GM21528 (cell line): ENCODE measurements around the gene PPP3CA.
A peak's percentile ranks its signal among the peaks of the same experiment; 100 is the strongest.
"Not testable (repeated sequence)": the region's sequence is repeated elsewhere in the genome, so short reads cannot be mapped to it uniquely, and the experiment has no call there.

Experiments
- ATAC-seq: cut with Tn5 transposase; IDR thresholded peaks from one replicate; pipeline ENCODE4 v1.9.1; 2021; ENCODE audit warnings: mild to moderate bottlenecking, moderate library complexity; ENCODE audit not compliant: unreplicated experiment, low FRiP score

Gene PPP3CA

DNA sequence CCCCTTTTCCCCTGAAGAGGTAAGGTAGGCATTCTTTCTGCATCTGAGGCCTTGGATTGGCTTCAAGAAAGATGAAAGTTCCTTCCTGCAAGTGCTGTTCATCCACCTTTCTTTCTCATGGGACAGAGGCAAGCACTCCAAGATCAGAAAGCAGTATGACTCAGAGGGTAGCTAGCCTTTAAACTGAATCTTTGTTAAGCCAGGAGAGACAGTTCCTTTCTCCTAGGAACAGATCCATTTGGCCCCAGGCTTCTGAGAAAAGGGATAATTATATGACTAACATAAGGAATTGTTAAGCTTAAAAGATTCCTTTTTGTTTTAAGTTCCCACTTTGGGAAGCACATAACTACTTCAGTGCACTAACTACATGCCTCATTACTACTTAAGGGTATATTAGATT is 192.0 kb downstream of the PPP3CA start:
- no peak for ATAC-seq

DNA sequence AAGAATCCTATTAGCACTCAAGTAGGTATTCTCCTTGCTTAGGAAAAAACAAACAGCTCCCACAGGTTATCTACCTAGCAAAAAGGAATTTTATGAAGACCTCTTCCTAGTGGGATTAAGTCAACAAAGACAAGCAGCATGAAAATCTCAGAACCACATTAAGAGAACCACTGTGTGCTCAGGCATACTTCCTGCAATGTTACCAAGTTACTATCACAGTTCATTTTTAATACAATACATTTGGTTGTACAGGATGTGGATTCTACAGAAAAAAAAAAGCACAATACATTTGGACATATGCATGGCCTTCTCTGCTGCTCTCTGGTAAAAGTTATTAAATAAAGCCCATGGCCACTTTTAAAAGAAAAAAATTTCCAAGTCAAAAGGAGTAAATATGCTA is 193.7 kb downstream of the PPP3CA start:
- ATAC-seq = no peak

DNA sequence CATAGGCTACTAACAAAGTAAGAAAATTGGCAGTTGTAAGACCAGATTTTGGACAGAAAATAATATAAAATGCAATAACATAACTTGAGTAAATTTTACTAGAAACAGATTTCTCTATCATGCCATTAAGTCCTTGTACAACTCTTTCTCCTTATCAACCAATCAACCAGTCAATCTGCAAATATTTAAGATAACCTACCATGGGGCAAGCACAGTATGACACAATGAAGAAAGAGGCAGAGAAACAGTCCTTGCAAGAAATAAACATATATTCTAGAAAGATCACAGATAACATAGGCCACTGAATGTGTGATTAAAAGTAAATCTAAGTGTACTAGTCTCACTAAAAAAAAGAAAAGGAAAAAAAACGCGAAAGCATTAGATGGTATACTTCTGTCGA is 194.8 kb downstream of the PPP3CA start:
- ATAC-seq = no peak

DNA sequence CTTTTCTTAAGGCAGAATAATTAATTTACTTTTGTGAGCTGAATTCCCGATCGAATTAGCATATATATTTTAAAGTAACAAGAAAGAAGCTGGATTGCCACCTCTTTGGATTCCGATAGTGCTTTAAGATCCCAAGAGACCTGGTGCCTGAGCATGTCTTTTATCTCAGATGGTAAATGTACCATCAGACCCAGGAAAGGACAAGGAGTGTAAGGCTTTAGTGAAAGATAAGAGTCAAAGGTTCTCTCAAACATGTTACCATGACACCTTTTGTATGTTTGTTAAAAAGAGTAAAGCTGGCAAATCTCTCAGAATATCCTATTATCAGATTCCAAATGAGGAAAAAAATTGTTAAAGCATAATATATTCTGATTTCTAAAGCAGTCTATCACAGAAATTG is 198.8 kb downstream of the PPP3CA start:
- no peak for ATAC-seq

DNA sequence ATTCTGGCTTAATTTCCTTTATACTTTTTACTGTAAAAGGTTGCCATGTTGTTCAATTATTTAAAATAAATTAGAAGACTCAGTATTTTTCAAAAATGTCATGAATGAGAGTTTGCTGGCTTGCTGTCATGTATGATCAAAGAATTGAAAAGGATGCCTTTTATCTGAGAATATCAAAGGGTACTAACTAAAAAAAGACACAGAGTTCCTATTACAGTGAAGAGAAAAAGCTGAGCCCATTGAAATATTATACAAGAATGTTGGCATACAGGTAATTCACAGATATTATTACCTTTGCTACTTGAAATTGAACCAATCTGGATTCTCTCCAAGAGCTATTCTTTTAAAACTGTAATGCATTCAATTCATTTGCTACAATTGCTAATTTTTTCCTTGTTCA is 200.0 kb downstream of the PPP3CA start:
- no peak for ATAC-seq

DNA sequence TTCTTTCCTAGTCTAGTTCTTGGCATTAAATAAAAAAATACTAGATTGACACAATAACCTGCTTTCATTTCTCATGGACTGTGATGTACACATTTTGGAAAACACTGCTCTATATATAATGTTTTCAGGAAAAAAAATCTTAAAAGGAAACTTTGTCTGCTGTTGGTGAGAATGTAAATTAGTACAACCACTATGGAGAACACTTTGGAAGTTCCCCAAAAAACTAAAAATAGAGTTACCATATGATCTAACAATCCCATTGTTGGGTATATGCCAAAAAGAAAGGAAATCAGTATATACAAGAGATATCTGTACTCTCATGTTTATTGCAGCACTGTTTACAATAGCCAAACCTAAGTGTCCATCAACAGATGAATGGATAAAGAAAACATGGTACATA is 202.3 kb downstream of the PPP3CA start:
- no peak for ATAC-seq

DNA sequence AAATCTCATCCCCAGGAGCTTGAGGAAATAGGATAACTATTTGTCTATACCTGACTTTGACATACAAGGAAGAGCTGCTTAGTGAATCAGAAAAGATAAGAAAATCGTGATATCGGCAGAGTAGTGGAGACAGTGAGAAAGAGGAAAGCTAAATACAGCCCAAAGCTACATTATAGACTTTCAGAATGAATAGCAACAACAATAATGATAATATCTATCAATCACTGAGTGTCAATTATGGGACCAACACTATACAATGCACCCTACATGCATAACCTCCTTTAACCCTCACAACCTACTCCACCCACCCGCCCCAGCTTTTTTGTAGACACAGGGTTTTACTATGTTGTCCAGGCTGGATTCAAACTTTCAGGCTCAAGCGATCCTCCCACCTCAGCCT is 205.1 kb downstream of the PPP3CA start:
- no peak for ATAC-seq

DNA sequence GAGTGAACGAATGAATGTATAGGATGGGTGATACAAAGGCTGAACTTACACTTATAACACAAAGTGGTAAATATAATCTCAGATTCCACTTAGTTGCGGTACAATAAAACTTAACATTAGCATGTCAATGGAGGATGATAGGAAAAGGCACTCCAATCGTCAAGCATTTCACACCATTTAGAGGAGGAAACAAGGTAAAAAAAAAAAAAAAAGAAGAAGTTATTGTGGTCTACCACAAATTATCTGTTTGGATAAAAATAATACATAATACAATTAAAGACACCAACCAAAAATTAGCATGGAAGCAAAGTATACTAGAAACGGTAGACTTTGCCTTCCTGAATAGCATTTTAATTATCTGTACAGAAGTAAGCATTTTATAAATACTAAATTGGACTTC is 205.5 kb downstream of the PPP3CA start:
- no peak for ATAC-seq

DNA sequence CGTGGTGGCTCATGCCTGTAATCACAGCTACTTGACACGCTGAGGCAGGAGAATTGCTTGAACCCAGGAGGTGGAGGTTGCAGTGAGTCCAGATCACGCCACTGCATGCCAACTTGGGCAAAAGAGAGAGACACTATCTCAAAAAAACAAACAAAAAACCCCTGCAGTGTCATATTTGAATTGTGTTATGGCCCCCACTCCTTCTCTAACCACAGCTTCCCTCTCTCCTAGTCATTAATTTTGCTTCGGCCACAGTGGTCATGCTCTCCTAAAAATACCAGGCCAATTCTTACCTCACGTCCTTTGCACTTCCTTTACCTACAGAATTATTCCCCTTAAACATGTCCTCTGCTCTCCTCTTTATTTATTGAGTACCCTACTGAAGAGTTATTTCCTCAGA is 206.1 kb downstream of the PPP3CA start:
- ATAC-seq = no peak

DNA sequence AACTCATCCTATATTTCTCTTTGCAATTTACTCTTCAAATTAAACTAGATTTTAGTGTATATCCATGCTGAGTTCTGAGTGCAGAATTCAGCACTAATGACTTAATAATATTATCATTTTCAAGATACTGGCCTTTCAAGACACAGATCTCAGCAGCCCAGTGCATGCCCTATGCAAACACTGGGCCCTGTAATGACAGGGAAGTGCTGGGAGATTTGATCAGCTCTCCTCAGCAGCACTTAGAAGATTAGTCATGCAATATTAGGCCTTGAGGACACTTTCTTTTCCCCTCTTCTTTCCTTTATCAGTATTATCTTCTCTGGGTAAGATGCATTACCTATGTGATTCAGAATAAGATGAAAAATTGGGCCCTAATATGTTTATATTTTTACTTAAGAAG is 207.1 kb downstream of the PPP3CA start:
- no peak for ATAC-seq

DNA sequence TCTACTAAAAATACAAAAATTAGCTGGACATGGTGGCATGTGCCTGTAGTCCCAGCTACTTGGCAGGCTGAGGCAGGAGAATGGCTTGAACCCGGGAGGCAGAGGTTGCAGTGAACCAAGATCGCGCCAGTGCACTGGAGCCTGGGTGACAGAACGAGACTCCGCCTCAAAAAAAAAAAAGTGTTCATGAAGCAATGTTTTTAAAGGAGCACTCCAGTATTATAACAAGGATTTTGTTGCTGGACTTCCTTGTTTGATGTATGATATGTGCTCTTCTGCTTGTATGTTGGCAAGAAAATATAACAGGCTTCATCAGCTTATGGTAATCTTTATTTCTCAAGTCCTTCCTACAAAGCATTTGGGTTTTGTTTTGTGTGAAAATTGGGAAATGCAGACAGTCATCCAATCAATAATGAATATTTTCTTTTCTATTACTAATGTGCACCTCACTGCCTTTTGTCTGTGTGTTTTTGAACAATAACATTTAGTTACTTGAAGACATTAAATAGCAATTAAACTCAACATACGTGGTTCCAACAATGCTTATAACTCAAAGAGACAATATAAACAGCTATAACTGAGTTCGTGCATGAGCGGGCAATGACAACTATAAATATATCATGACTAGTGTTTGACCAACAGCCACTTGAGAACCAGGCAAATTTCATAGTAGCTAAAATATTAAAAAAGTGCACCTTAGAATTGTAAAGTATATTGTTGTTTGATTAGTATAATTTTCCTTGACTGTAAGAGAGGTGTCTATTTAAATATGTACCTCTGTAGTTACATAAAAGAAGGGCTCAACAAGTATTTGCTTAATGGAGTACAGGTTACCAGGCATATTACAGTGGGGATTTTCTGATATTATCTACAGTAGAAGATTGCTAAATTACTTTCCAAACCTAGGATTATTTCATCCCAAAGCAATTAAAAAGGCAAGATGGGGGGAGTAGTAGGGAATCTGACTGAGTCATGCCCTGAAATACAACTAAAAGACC is 210.7 kb downstream of the PPP3CA start:
- ATAC-seq = no peak

DNA sequence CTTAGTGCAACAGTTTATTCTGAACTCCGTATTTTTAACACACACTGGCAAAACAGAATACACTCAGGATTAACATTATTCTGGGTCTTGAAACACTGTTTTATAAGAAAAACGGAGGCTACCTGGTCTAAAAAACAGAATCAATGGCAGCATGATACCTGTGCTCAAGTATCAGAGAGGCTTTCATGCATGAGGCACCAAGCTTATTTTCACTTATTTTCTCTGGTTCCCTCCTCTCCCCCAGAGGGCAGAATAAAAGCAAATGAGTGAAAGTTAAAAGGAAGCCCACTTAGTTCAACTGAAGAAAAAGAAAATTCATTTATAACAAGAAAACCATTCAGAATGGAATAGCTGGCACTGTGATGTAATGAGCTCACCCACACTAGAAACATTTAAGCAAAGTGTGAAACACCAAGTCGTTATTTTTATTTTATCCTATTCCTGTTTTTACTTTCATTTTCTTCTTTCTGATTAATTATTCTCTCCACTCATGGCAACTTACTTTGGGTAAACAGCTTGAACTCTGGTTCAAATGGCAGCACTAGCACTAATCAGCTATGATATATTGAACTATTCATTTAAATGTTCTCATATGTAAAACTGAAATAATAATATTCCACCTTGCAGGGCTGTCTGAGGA is 211.8 kb downstream of the PPP3CA start:
- peak; percentile 60 for ATAC-seq

DNA sequence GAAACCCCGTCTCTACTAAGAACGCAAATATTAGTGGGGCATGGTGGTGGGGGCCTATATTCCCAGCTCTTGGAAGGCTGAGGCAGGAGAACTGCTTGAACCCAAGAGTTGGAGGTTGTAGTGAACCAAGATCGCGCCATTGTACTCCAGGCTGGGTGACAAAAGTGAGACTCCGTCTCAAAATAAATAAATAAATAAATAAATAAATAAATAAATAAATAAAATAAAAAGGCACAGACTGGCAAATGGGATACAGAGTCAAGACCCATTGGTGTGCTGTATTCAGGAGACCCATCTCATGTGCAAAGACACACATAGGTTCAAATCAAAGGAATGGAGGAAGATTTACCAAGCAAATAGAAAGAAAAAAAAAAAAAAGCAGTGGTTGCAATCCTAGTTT is 216.3 kb downstream of the PPP3CA start:
- not testable (repeated sequence) for ATAC-seq

DNA sequence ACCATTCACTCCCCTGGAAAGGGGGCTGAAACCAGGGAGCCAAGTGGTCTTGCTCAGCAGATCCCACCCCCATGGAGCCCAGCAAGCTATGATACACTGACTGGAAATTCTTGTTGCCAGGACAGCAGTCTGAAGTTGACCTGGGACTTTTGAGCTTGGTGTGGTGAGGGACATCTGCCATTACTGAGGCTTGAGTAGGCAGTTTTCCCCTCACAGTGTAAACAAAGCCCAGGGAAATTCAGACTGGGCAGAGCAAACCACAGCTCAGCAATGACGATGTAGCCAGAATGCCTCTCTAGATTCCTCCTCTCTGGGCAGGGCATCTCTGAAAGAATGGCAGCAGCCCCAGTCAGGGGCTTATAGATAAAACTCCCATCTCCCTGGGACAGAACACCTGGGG is 218.4 kb downstream of the PPP3CA start:
- not testable (repeated sequence) for ATAC-seq

DNA sequence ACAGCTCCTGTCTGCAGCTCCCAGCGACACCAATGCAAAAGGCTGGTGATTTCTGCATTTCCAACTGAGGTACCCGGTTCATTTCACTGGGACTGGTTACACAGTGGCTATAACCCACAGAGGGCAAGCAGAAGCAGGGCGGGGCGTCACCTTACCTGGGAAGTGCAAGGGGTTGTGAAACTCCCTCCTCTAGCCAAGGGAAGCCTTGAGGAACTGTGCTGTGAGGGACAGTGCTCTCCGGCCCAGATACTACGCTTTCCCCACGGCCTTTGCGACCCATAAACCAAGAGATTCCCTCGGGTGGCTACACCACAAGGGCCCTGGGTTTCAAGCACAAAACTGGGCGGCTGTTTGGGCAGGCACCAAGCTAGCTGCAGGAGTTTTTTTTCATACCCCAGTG is 218.9 kb downstream of the PPP3CA start:
- ATAC-seq = no peak

DNA sequence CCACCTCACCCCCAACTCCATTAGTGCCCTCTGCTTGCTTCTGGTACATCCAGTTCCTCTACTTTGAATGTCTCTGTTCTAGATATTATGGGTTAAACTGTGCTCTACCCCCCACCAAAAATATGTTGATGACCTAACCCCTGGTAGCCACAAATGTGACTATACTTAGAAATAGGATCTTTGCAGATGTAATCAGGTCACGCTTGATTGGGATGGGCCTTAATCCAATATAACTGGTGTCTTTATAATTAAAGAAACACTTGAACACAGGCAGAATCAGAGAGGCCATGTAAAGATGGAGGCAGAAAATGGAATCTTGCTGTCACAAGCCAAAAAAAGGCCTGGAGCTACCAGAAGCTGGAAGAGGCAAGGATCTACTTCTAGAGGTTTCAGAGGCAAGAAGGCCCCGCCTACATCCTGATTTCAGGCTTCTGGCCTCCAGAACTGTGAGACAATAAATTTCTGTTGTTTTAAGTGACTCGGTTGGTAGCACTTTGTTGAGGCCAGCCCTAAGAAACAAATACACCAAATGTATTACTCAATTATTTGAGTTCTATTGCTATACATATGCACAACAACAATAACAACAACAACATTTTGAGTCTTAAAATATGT is 220.0 kb downstream of the PPP3CA start:
- no peak for ATAC-seq

DNA sequence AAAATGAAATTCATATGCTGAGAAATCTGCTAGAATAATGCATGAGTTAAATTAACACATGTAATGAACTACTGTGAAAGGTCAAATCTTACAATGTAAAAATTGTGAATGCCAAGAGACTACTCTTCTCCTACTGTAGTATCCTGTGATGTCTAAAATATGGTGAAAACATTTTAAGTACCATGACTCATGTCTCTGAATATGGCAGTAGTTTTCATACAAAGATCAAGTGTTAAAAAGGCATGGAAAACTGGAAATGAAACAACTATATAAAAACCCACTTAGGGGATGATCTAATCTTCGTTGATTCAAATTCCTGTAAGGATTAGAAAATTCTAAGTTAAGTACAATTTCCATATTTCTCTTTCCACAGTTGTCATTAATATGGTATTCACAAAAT is 221.3 kb downstream of the PPP3CA start:
- no peak for ATAC-seq

DNA sequence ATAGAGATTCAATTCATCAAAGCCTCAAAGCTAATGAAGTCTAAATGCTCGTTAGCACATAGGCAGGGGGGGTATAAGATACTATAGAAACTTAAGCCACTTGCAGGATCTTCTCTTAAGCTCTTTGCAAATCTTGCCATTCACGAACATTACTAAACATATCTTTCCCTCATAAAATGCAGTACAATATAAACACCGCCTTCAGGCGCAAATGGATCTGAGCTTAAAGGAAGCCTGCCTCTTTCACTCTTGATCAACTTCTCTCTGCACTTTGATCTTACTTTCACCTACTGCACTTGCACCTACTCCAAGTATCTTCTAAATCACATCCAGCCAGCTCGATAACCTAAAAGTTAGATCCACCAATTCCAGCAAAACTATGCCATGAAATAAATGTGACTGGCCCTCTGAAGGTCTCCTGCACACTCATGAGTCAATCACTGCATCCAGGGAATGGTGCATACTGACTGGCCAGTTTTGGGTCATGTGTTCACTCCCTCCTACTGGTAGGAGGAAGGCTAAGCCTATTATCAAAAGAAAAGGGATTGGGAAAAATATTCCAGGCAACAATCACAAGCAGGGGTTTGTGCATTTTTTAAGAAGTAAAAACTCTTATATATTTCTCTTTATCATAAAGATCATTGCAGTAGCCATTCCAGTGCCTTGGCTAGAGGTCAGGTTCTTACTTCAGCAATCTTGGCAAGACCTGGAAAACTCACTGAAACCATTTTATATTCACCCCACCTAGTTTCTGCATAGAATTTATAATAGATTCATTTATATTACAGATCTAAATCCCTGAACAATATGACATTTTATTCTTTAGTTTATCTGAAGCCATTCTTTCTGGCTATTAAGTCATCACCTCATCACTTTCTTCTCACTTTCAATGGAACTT is 222.0 kb downstream of the PPP3CA start:
- no peak for ATAC-seq

DNA sequence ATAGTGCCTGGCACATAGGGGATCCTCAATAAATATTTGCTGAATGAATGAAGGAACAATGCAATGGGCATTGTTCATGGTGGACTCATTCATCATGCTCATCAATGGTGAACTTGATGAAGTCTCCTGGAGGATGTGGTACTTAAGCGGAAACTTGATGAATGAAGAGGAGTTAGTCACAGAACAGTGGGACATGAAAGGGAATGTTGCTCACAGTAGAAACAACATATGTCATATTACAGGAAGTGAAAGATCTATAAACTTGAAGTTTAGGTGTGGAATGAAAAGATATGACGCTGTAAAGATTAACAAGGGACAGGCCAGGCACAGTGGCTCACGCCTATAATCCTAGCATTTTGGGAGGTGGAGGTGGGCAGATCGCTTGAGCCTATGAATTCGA is 224.1 kb downstream of the PPP3CA start:
- no peak for ATAC-seq

DNA sequence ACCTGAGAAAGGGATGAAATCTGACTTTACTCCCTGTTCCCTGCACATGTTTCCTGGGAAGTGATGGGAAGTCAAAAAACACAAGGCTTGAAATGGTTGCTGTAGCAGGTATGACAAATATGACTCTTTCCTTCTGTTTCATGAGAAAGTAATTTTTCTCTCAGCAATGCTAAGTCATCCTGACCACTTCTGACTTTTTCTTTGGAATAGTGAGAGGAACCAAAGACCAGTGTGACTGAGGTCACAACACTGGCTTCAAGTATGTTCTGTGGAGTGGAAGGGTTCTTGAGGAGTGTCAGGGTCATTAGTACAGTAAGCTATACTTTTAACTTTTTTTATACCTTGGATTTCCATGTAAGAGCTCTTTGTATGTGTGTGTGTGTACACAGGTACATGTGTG is 225.3 kb downstream of the PPP3CA start:
- ATAC-seq = no peak

DNA sequence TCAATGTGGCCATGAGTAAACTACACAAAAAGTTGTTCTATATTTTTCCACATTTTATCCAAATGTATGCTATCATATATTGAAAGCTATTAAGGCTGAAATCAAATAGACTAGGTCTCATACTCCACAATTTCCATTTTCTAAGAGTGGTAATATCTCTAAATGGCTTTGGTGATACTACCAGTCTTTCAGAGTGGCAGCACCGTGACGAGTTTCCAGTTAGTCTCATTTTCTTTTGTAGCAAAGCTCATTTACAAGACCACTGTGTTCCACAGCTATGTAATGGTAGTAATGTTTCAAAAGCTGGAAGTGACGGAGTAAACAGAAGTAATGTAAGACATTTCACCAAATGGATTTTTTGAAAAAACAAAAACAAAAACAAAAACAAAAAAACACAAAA is 228.2 kb downstream of the PPP3CA start:
- no peak for ATAC-seq
